Liver (tissue), 9 donors: ENCODE data around the gene FAIM2. TPM values are rescaled to one million over a fixed set of nuclear protein-coding genes. Genes with fewer than 3 reads are reported as not detected.

ENCODE experiments used
- DNase-seq: peaks from one replicate; pipeline ENCODE4 v3.0.0-alpha.2; 2017; ENCODE audit warnings: low spot score
- H3K27ac ChIP-seq, 2 donors: one replicate each; pipeline ENCODE4 v1.7.0; 2013; ENCODE audit warnings: inconsistent platforms in 2 of 2, low read length in 2 of 2, control low read depth in 1 of 2, low read depth in 1 of 2, mild to moderate bottlenecking in 1 of 2
- H3K27me3 ChIP-seq, 4 donors: one replicate each; pipeline versions ENCODE4 v1.6.1 to v1.7.0; 2013; ENCODE audit warnings: low read length in 3 of 4, inconsistent platforms in 1 of 4, mild to moderate bottlenecking in 1 of 4, moderate library complexity in 1 of 4; ENCODE audit not compliant: control insufficient read depth in 4 of 4, insufficient read depth in 4 of 4
- H3K36me3 ChIP-seq, 4 donors: one replicate each; pipeline versions ENCODE4 v1.6.1 to v1.7.0; 2013; ENCODE audit warnings: low read length in 3 of 4, mild to moderate bottlenecking in 3 of 4, low read depth in 1 of 4, moderate library complexity in 1 of 4; ENCODE audit not compliant: control insufficient read depth in 4 of 4, insufficient read depth in 3 of 4
- H3K4me1 ChIP-seq, 4 donors: one replicate each; pipeline versions ENCODE4 v1.6.1 to v1.7.0; 2013; ENCODE audit warnings: low read length in 3 of 4, mild to moderate bottlenecking in 3 of 4, moderate library complexity in 1 of 4; ENCODE audit not compliant: control insufficient read depth in 4 of 4, insufficient read depth in 4 of 4
- H3K4me3 ChIP-seq, 3 donors: one replicate each; pipeline versions ENCODE4 v1.6.1 to v1.7.0; 2013; ENCODE audit warnings: low read length in 3 of 3, control low read depth in 1 of 3, low read depth in 1 of 3, mild to moderate bottlenecking in 1 of 3
- H3K9ac ChIP-seq, 2 donors: one replicate each; pipeline ENCODE4 v1.7.0; 2013; ENCODE audit warnings: low read length in 2 of 2, mild to moderate bottlenecking in 2 of 2, moderate library complexity in 2 of 2, control low read depth in 1 of 2, low read depth in 1 of 2
- H3K9me3 ChIP-seq, 4 donors: one replicate each; pipeline versions ENCODE4 v1.6.1 to v1.7.0; 2013; ENCODE audit warnings: low read length in 3 of 4; ENCODE audit not compliant: control insufficient read depth in 4 of 4
- EGR1 ChIP-seq, 2 donors: IDR thresholded peaks; 2 replicates each; pipeline ENCODE4 v1.6.1; 2016 to 2018; ENCODE audit warnings: antibody characterized with exemption in 2 of 2, low read depth in 2 of 2
- FOXA2 ChIP-seq: IDR thresholded peaks from 2 replicates; pipeline ENCODE4 v1.6.1; 2016; ENCODE audit warnings: antibody characterized with exemption
- GABPA ChIP-seq, 2 donors: IDR thresholded peaks in 1 of 2; conservative IDR thresholded peaks in 1 of 2; 2 replicates each; pipeline ENCODE4 v1.6.1; 2016; ENCODE audit warnings: antibody characterized with exemption in 2 of 2, mild to moderate bottlenecking in 1 of 2, moderate library complexity in 1 of 2
- HNF4G ChIP-seq: IDR thresholded peaks from 2 replicates; pipeline ENCODE4 v1.6.1; 2016; ENCODE audit warnings: antibody characterized with exemption
- RAD21 ChIP-seq, 2 donors: IDR thresholded peaks; 2 replicates each; pipeline ENCODE4 v1.6.1; 2016; ENCODE audit warnings: antibody characterized with exemption in 2 of 2, mild to moderate bottlenecking in 2 of 2
- RXRA ChIP-seq, 2 donors: IDR thresholded peaks; 2 replicates each; pipeline ENCODE4 v1.6.1; 2017 to 2018; ENCODE audit warnings: antibody characterized with exemption in 2 of 2, mild to moderate bottlenecking in 1 of 2
- SP1 ChIP-seq: IDR thresholded peaks from 2 replicates; pipeline ENCODE4 v1.6.1; 2018; ENCODE audit warnings: antibody characterized with exemption, mild to moderate bottlenecking
- YY1 ChIP-seq: IDR thresholded peaks from 2 replicates; pipeline ENCODE4 v1.6.1; 2016; ENCODE audit warnings: antibody characterized with exemption, mild to moderate bottlenecking
- WGBS: extraction: QIAGEN DNeasy Blood & Tissue Kit; methylation state at CpG from one replicate; pipeline ENCODE4 v1.1.7; 2013; 5-methylcytosine and 5-hydroxymethylcytosine counted together
- polyA plus RNA-seq, 2 donors: library from polyadenylated mRNA; stranded (reverse) in 1 of 2; unstranded in 1 of 2; fragments of 200-250 nt in 1 of 2; fragments of >200 nt in 1 of 2; fragmentation: Nextera tagmentation in 1 of 2; extraction: Ambion mirVana in 1 of 2; gene quantifications; one replicate each; pipeline versions ENCODE4 v1.2.1 to v1.2.3, GENCODE V29; 2013 to 2015
- total RNA-seq, 2 donors: library from RNA; depleted of rRNA; stranded (reverse); fragments of >200 nt; gene quantifications; one replicate each; pipeline ENCODE4 v1.2.3, GENCODE V29; 2014
- TF ChIP-seq, protein P1 (sequence below): IDR thresholded peaks from 2 replicates; pipeline ENCODE4 v1.6.1; 2016; ENCODE audit warnings: antibody characterized with exemption
- TF ChIP-seq, protein P2 (sequence below): IDR thresholded peaks from 2 replicates; pipeline ENCODE4 v1.6.1; 2016; ENCODE audit warnings: antibody characterized with exemption, mild to moderate bottlenecking
- TF ChIP-seq, protein P3 (sequence below): fragments of 150-350 bp; IDR thresholded peaks from 2 replicates; pipeline ENCODE4 v1.5.1; 2017; ENCODE audit warnings: improper control_type of control experiment, low read depth, low read length; ENCODE audit not compliant: missing input control
- donor health status: healthy.
- donor health status: healthy.
- donor health status: healthy.
- donor health status: healthy.
- donor health status: healthy.

FAIM2 gene
- total and polyA plus RNA-seq, 4 donors = 0.06 to 0.23 TPM; not detected in 2

DNA sequence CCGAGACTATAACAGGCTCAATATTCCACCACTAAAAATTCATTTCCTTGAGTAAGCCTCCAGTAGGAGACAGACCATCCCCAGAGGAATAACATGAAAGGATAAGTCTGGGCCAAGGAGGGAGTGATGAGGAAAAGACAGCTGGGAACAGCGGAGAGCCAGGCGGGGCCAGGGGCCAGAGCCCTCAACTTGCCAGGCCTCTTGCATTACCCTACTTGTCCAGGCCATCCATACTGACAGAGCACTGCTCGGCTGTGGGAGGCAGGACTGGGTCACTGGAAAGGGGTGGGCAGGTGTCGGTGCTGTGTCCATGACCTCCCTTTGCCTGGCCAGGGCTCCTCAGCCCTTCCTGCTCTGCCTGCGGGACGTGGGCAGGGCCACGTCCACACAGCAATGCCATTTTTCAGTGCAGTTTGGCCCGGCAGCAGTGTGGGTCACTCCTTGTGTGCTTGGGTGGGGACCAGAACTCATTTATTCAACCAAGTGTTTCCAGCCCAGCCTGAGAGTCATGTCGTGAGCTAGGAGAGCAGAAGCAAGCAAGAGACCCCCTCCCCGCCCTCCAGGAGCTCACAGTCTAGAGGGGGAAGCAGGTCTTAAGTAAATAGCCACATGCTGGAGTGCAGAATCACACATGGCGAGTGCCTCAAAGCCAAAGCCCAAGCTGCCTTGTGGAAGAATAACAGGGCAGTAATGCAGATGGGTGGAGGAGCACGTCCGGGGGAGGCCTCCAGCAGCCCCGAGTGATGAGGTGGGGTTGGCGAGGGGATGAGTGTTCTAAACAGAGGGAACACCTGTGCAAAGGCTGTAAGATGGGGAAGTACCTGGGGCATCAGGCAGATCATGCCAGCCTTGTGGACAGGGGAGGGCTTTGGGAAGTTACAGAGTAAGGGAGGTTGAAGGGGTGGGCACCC is 8.9 kb upstream of the FAIM2 start:
- H3K4me3 ChIP-seq = no peak overlapping the region
- TF ChIP-seq, protein P1, sequence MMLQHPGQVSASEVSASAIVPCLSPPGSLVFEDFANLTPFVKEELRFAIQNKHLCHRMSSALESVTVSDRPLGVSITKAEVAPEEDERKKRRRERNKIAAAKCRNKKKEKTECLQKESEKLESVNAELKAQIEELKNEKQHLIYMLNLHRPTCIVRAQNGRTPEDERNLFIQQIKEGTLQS = no peak
- TF ChIP-seq RXRA (IDR thresholded peaks at IDR 0.05) (no peak), FOXA2 (no peak)
- no peak overlapping the region for H3K9ac ChIP-seq
- no peaks in the 10 kb centered on the region for H3K9me3 ChIP-seq
- WGBS = 83% methylated on average over 16 of the region's 16 CpGs
- H3K4me1 ChIP-seq = no peaks in the 10 kb centered on the region
- no peak for DNase-seq
- no peaks in the 10 kb centered on the region for H3K36me3 ChIP-seq
- no peaks in the 10 kb centered on the region for H3K27me3 ChIP-seq
- H3K27ac ChIP-seq = no peak overlapping the region

DNA sequence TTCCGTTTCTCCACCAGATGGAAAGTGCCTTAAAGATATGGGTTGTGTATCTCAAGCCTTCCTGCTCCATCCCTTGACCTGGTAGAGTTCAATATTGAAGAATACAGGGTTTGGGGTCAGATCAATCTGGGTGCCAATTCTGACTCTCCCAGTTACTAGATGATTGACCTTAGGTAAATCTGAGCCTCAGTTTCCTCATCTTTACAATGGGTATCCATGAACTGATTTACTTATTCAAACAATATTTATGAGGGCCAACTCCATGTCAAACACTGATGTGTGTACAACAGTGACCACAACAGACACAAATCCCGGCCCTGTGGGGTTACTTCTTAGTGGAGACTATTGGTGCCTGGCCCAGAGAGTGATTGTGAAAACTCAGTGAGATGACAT is 7.5 kb upstream of the FAIM2 start:
- TF ChIP-seq EGR1 (IDR thresholded peaks at IDR 0.05; ENCODE audit: low read depth in 2 of 2) (no peak), YY1 (no peak), GABPA (IDR thresholded peaks at IDR 0.05 in 1 of 2, conservative IDR thresholded peaks at IDR 0.05 in 1 of 2) (no peak), HNF4G (no peak), SP1 (no peak)
- TF ChIP-seq, protein P1 = no peak
- TF ChIP-seq, protein P2, sequence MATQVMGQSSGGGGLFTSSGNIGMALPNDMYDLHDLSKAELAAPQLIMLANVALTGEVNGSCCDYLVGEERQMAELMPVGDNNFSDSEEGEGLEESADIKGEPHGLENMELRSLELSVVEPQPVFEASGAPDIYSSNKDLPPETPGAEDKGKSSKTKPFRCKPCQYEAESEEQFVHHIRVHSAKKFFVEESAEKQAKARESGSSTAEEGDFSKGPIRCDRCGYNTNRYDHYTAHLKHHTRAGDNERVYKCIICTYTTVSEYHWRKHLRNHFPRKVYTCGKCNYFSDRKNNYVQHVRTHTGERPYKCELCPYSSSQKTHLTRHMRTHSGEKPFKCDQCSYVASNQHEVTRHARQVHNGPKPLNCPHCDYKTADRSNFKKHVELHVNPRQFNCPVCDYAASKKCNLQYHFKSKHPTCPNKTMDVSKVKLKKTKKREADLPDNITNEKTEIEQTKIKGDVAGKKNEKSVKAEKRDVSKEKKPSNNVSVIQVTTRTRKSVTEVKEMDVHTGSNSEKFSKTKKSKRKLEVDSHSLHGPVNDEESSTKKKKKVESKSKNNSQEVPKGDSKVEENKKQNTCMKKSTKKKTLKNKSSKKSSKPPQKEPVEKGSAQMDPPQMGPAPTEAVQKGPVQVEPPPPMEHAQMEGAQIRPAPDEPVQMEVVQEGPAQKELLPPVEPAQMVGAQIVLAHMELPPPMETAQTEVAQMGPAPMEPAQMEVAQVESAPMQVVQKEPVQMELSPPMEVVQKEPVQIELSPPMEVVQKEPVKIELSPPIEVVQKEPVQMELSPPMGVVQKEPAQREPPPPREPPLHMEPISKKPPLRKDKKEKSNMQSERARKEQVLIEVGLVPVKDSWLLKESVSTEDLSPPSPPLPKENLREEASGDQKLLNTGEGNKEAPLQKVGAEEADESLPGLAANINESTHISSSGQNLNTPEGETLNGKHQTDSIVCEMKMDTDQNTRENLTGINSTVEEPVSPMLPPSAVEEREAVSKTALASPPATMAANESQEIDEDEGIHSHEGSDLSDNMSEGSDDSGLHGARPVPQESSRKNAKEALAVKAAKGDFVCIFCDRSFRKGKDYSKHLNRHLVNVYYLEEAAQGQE = no peak
- H3K4me3 ChIP-seq = no peak overlapping the region
- no peak for DNase-seq
- no peaks in the 10 kb centered on the region for H3K9me3 ChIP-seq
- 91% methylated on average over 2 of the region's 2 CpGs for WGBS
- no peaks in the 10 kb centered on the region for H3K36me3 ChIP-seq
- H3K9ac ChIP-seq = no peak overlapping the region
- no peaks in the 10 kb centered on the region for H3K4me1 ChIP-seq
- no peaks in the 10 kb centered on the region for H3K27me3 ChIP-seq
- H3K27ac ChIP-seq = no peak overlapping the region

DNA sequence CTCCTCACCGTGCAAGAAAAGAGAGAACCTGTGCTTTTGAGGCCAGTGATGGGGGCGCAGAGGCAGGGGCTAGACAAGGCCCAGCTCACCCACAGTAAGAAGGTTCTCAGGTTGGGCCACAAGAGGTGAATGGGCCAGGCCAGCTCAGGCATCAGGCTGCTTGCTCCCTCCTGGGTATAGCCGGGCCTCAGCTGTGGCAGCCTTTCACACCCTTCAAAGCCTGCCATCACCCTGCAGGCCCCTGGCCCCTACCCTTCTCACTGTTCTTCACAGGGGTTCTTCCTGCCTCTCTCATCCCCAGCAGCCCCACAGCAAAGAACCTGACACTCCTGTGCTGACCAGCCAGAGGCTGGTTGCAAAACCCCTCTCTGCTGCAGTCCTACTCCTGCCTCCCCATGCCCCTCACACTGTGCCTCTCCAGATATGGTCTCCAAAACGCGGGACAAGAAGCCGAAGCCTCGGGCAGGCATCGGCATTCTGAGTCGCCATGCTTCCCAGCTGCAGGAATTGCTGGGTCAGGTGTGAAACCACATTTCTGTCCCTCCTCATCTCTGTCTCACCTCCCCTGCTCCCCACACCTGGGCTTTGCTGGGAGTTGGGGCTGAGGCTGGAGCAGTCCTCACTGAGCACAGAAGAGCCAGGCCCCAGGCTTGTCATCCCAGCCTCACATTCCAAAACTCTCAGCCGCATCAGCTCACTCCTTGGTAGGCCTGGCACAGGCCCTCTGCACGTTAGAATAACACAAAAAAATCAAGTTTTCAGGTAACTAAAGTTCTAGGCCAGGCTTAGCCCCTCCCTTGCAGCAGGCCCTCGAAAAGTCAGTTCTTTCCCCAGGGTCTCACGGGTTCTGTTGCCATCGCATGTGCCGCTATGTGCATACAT is 6.9 kb upstream of the FAIM2 start:
- WGBS = 91% methylated on average over 15 of the region's 15 CpGs
- Histone ChIP-seq H3K9ac (no peak overlapping the region), H3K4me3 (no peak overlapping the region), H3K27me3 (no peaks in the 10 kb centered on the region), H3K9me3 (no peaks in the 10 kb centered on the region), H3K27ac (no peak overlapping the region), H3K36me3 (no peaks in the 10 kb centered on the region), H3K4me1 (no peaks in the 10 kb centered on the region)
- no peak for TF ChIP-seq RAD21 (IDR thresholded peaks at IDR 0.05)
- TF ChIP-seq, protein P3, sequence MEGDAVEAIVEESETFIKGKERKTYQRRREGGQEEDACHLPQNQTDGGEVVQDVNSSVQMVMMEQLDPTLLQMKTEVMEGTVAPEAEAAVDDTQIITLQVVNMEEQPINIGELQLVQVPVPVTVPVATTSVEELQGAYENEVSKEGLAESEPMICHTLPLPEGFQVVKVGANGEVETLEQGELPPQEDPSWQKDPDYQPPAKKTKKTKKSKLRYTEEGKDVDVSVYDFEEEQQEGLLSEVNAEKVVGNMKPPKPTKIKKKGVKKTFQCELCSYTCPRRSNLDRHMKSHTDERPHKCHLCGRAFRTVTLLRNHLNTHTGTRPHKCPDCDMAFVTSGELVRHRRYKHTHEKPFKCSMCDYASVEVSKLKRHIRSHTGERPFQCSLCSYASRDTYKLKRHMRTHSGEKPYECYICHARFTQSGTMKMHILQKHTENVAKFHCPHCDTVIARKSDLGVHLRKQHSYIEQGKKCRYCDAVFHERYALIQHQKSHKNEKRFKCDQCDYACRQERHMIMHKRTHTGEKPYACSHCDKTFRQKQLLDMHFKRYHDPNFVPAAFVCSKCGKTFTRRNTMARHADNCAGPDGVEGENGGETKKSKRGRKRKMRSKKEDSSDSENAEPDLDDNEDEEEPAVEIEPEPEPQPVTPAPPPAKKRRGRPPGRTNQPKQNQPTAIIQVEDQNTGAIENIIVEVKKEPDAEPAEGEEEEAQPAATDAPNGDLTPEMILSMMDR = no peak
- DNase-seq = no peak
